Nephron (organoid): ENCODE results near the gene ATP11A.

Experiments used
- H3K27ac Mint-ChIP-seq, 3 experiments: 2 replicates each; pipeline ENCODE4 v1.8.0; 2020; ENCODE audit warnings: mixed read lengths in 3 of 3, mild to moderate bottlenecking in 2 of 3, moderate library complexity in 1 of 3
- H3K27me3 Mint-ChIP-seq: 2 replicates; pipeline ENCODE4 v1.8.0; 2021; ENCODE audit warnings: low read depth, mild to moderate bottlenecking, moderate library complexity, mixed read lengths
- H3K36me3 Mint-ChIP-seq: 2 replicates; pipeline ENCODE4 v1.8.0; 2020; ENCODE audit warnings: low read depth, mixed read lengths
- H3K4me1 Mint-ChIP-seq: 2 replicates; pipeline ENCODE4 v1.8.0; 2020; ENCODE audit warnings: mixed read lengths
- H3K4me3 Mint-ChIP-seq, 3 experiments: 2 replicates each; pipeline ENCODE4 v1.8.0; 2020; ENCODE audit warnings: mild to moderate bottlenecking in 3 of 3, mixed read lengths in 3 of 3, moderate library complexity in 2 of 3
- H3K9me3 Mint-ChIP-seq: 2 replicates; pipeline ENCODE4 v1.8.0; 2020; ENCODE audit warnings: mixed read lengths
- TF ChIP-seq, protein P1 (sequence below), 3 experiments: fragments of 200-600 bp; sonication (generic); IDR thresholded peaks; one replicate each; pipeline ENCODE4 v1.5.0; 2021; ENCODE audit warnings: antibody characterized with exemption in 3 of 3; ENCODE audit not compliant: unreplicated experiment in 3 of 3

The ATP11A gene

DNA sequence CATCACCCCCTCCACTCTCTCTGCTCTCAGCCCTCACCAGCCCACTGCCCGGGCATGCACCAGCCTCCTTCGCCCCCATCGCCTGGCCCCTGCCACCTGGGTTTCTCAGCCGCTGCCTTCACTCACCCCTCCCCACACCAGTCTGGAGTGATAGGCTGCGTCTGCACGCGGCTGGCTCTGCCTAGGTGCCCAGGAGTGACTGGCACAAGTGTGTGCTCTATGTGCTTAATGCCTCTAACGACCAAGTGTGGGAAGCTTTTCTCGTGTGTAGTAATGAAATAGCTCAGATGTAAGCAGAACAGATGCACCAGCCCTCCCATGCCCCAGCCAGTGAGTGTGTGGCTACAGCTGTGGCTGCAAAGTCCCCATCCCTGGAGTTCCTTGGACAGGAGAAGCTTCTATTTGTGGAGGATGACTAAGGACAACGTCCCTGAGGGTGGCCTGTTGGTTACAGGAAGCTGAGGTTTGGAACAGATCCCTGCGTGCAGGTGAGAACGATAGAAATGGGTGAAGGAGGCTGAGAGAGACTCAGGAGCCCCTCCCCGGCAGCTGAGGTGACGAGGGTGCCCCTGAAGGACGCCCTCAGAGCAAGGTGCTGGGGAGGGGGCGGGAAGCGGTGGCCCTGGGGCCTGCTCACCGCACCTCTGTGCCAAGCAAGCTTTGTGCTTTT, 35.6 kb downstream of the ATP11A start:
- peaks cover 16% of the 10 kb centered on the region for H3K27me3 Mint-ChIP-seq
- H3K4me3 Mint-ChIP-seq = no peak overlapping the region
- H3K27ac Mint-ChIP-seq = peak overlapping the region in 2 of 3 experiments; percentile 13 to 48
- TF ChIP-seq, protein P1, sequence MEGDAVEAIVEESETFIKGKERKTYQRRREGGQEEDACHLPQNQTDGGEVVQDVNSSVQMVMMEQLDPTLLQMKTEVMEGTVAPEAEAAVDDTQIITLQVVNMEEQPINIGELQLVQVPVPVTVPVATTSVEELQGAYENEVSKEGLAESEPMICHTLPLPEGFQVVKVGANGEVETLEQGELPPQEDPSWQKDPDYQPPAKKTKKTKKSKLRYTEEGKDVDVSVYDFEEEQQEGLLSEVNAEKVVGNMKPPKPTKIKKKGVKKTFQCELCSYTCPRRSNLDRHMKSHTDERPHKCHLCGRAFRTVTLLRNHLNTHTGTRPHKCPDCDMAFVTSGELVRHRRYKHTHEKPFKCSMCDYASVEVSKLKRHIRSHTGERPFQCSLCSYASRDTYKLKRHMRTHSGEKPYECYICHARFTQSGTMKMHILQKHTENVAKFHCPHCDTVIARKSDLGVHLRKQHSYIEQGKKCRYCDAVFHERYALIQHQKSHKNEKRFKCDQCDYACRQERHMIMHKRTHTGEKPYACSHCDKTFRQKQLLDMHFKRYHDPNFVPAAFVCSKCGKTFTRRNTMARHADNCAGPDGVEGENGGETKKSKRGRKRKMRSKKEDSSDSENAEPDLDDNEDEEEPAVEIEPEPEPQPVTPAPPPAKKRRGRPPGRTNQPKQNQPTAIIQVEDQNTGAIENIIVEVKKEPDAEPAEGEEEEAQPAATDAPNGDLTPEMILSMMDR (IDR thresholded peaks at IDR 0.05; ENCODE audit: unreplicated experiment in 3 of 3) = no peak
- no peaks in the 10 kb centered on the region for H3K9me3 Mint-ChIP-seq
- H3K4me1 Mint-ChIP-seq = peaks cover 58% of the 10 kb centered on the region
- H3K36me3 Mint-ChIP-seq = peaks cover 5% of the 10 kb centered on the region

DNA sequence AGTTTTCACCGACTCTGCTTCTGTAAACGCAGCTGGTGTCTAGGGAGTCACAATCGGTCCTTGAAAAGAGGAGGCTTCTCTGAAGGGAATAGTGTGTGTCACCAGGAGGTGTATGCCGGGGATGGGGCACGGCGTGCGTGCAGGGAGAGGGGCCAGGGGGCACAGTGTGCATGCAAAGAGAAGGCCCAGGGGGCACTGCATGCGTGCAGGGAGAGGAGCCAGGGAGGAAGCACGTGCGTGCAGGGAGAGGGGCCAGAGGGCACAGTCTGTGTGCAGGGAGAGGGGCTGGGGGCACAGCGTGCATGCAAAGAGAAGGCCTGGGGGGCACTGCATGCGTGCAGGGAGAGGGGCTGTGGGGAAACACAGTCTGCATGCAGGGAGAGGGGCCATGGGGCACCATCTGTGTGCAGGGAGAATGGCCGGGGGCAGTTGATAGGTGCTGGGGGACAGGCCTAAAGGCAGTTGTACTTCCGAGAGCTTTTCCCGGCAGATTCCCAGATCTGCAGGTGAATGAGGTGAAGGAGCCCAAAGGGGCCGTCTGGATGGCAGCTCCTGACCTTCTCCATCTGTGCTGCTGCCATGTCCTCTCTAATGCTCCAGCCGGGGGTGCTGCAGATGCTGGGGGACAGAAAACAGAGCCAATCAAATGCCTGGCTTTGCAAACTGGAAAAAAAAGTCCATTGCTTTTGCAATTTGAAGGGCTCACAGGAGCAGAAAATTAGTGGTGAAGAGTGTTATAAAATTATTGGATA, 36.4 kb downstream of the ATP11A start:
- peaks cover 59% of the 10 kb centered on the region for H3K4me1 Mint-ChIP-seq
- peaks cover 2% of the 10 kb centered on the region for H3K36me3 Mint-ChIP-seq
- peaks cover 15% of the 10 kb centered on the region for H3K27me3 Mint-ChIP-seq
- H3K4me3 Mint-ChIP-seq = no peak overlapping the region
- H3K9me3 Mint-ChIP-seq = no peaks in the 10 kb centered on the region
- TF ChIP-seq, protein P1 (IDR thresholded peaks at IDR 0.05; ENCODE audit: unreplicated experiment in 3 of 3) = no peak
- H3K27ac Mint-ChIP-seq = peak overlapping the region in 2 of 3 experiments; percentile 13 to 57

DNA sequence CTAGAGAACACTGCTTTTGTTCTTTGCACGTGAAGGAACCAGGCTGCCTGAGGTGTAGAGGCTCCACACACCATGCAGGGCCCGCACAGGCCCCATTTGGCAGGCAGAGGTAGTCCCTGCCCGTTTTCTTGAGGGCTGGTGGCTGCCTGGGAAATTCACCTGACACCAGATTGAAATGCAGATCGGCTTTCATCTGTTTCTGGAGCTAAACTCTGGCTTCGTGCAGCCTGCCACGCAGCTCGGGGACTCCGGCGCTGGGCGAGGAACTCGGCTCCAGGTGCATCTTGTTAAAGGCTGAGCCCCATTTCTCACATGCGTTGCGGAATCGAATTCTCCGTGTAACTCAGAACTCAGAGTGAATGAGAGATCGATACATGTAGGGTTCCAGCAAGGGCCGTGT, 37.7 kb downstream of the ATP11A start:
- Mint-ChIP-seq H3K27me3 (peaks cover 9% of the 10 kb centered on the region), H3K27ac (no peak overlapping the region), H3K36me3 (no peaks in the 10 kb centered on the region), H3K4me3 (no peak overlapping the region), H3K4me1 (peaks cover 53% of the 10 kb centered on the region), H3K9me3 (no peaks in the 10 kb centered on the region)
- TF ChIP-seq, protein P1 (IDR thresholded peaks at IDR 0.05; ENCODE audit: unreplicated experiment in 3 of 3) = no peak

DNA sequence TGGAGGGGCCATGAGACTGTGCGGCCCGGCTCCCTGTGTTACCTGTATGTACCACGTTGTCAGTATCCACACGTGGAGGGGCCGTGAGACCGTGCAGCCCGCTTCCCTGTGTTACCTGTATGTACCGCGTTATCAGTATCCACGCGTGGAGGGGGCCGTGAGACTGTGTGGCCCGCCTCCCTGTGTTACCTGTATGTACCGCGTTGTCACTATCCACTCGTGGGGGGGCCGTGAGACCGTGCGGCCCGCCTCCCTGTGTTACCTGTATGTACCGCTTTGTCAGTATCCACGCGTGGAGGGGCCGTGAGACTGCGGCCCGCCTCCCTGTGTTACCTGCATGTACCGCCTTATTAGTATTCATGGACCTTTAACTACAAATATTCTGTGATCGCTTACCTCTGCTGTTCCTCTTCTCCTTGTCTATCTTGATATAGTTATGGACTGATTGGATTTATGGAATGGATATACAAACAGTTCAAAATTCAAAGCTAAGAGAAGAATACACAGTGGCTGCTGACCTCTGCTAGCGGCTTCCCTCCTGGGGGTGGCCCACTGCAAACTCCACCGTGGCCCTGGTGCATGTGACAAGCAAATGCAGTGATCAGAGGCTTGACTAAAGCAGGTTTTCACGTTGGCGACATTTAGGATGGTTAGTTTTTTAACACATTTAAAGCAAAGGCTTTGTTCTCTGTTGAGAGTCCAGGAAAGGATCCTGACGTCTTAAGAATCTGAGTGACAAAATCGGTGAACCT, 38.7 kb downstream of the ATP11A start:
- H3K27me3 Mint-ChIP-seq = peaks cover 3% of the 10 kb centered on the region
- H3K27ac Mint-ChIP-seq = peak overlapping the region in 2 of 3 experiments; percentile 27 to 42
- no peaks in the 10 kb centered on the region for H3K9me3 Mint-ChIP-seq
- peaks cover 52% of the 10 kb centered on the region for H3K4me1 Mint-ChIP-seq
- no peak overlapping the region for H3K4me3 Mint-ChIP-seq
- H3K36me3 Mint-ChIP-seq = no peaks in the 10 kb centered on the region
- TF ChIP-seq, protein P1 (IDR thresholded peaks at IDR 0.05; ENCODE audit: unreplicated experiment in 3 of 3) = no peak

DNA sequence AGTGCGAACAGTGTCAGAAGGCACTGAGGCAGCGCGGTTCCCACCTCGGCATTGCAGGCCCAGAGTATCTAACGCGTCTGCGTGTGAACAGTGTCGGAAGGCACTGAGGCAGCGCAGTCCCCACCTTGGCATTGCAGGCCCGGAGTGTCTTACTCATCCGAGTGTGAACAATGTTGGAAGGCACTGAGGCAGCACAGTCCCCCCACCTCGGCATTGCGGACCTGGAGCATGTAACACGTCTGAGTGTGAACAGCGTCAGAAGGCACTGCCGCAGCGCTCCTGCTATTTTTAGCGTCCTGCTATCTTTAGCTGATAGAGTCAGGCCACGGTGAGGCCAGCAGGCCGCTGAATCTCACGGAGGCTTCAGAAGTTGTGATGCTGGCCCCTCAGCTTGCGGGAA, 39.6 kb downstream of the ATP11A start:
- peaks cover 3% of the 10 kb centered on the region for H3K27me3 Mint-ChIP-seq
- peaks cover 58% of the 10 kb centered on the region for H3K4me1 Mint-ChIP-seq
- TF ChIP-seq, protein P1 (IDR thresholded peaks at IDR 0.05; ENCODE audit: unreplicated experiment in 3 of 3) = no peak

More for the DNA sequence above, 39.6 kb downstream of the ATP11A start:
- Mint-ChIP-seq H3K4me3 (no peak overlapping the region), H3K36me3 (no peaks in the 10 kb centered on the region), H3K27ac (peak overlapping the region in 2 of 3 experiments; percentile 56 to 62), H3K9me3 (no peaks in the 10 kb centered on the region)
